ENCODE results near the gene LRRTM3.

GRCh38 chr10:66943590-66943989 lies 17.8 kb downstream of the LRRTM3 start:
- TF ChIP-seq CTCF (IDR thresholded peaks at IDR 0.05) = no peak
- no peak for TF ChIP-seq EZH2phosphoT487 (IDR thresholded peaks at IDR 0.05; ENCODE audit: borderline replicate concordance, low read depth)
- TF ChIP-seq NRF1 (IDR thresholded peaks at IDR 0.05; ENCODE audit: low read depth, low read length) = no peak
- no peak for TF ChIP-seq TAF1 (IDR thresholded peaks at IDR 0.05; ENCODE audit: borderline replicate concordance, low read depth, low read length)
- TF ChIP-seq GABPA (IDR thresholded peaks at IDR 0.05; ENCODE audit: low read depth) = no peak
- no peak for TF ChIP-seq POLR2AphosphoS5 (IDR thresholded peaks at IDR 0.05; ENCODE audit: low read depth, low read length)
- TF ChIP-seq SIN3A (IDR thresholded peaks at IDR 0.05; ENCODE audit: borderline replicate concordance, low read depth, low read length) = no peak
